H9 (cell line): Measurements from ENCODE around the gene PDLIM3. TPM values are rescaled to one million over a fixed set of nuclear protein-coding genes. Genes with fewer than 3 reads are reported as not detected.

Source experiments
- DNase-seq: peaks from one replicate; pipeline ENCODE4 v3.0.0-alpha.2; 2017
- H2AFZ ChIP-seq: one replicate; pipeline ENCODE4 v1.6.1; 2013; ENCODE audit warnings: mild to moderate bottlenecking, low read length, control low read depth, moderate library complexity
- H2AK5ac ChIP-seq: 2 replicates; pipeline ENCODE4 v1.6.1; 2013; ENCODE audit warnings: low read length, control low read depth, mixed read lengths; ENCODE audit not compliant: insufficient read length
- H2BK120ac ChIP-seq: one replicate; pipeline ENCODE4 v1.6.1; 2013; ENCODE audit warnings: low read depth, mild to moderate bottlenecking, low read length, control low read depth, inconsistent platforms; ENCODE audit not compliant: poor library complexity, severe bottlenecking
- H2BK12ac ChIP-seq: 2 replicates; pipeline ENCODE4 v1.6.1; 2013; ENCODE audit warnings: low read length, control low read depth, mixed read lengths, low read depth; ENCODE audit not compliant: insufficient read length
- H2BK15ac ChIP-seq: 2 replicates; pipeline ENCODE4 v1.6.1; 2013; ENCODE audit warnings: low read depth, low read length, control low read depth
- H2BK20ac ChIP-seq: one replicate; pipeline ENCODE4 v1.6.1; 2013; ENCODE audit warnings: low read depth, mild to moderate bottlenecking, low read length, control low read depth, inconsistent platforms; ENCODE audit not compliant: poor library complexity, severe bottlenecking
- H2BK5ac ChIP-seq: 2 replicates; pipeline ENCODE4 v1.6.1; 2013; ENCODE audit warnings: low read length, control low read depth, mixed read lengths; ENCODE audit not compliant: insufficient read length
- H3K14ac ChIP-seq: 2 replicates; pipeline ENCODE4 v1.6.1; 2013; ENCODE audit warnings: low read length, control low read depth; ENCODE audit not compliant: insufficient read depth
- H3K18ac ChIP-seq: 2 replicates; pipeline ENCODE4 v1.6.1; 2013; ENCODE audit warnings: low read depth, mild to moderate bottlenecking, mixed read lengths, low read length, control low read depth; ENCODE audit not compliant: insufficient read length
- H3K23ac ChIP-seq: 2 replicates; pipeline ENCODE4 v1.6.1; 2013; ENCODE audit warnings: low read length, control low read depth, mixed read lengths, low read depth; ENCODE audit not compliant: insufficient read length
- H3K23me2 ChIP-seq: 2 replicates; pipeline ENCODE4 v1.6.1; 2013; ENCODE audit warnings: low read depth, mild to moderate bottlenecking, mixed read lengths, low read length, control low read depth; ENCODE audit not compliant: insufficient read length, poor library complexity, severe bottlenecking
- H3K27ac ChIP-seq: 2 replicates; pipeline ENCODE4 v1.5.1; 2013; ENCODE audit warnings: low read length, control low read depth, mixed read lengths, low read depth; ENCODE audit not compliant: insufficient read length
- H3K27me3 ChIP-seq: 2 replicates; pipeline ENCODE4 v1.6.1; 2013; ENCODE audit warnings: low read length, control low read depth, inconsistent platforms; ENCODE audit not compliant: insufficient read depth
- H3K4ac ChIP-seq: 2 replicates; pipeline ENCODE4 v1.6.1; 2013; ENCODE audit warnings: low read depth, mild to moderate bottlenecking, control low read depth, inconsistent platforms, low read length, moderate library complexity
- H3K4me1 ChIP-seq: 2 replicates; pipeline ENCODE4 v1.6.1; 2013; ENCODE audit warnings: low read length, control low read depth, inconsistent platforms; ENCODE audit not compliant: insufficient read depth
- H3K4me2 ChIP-seq: 2 replicates; pipeline ENCODE4 v1.6.1; 2013; ENCODE audit warnings: low read length, control low read depth, mixed read lengths; ENCODE audit not compliant: insufficient read length, insufficient read depth
- H3K56ac ChIP-seq: 2 replicates; pipeline ENCODE4 v1.6.1; 2013; ENCODE audit warnings: low read depth, mild to moderate bottlenecking, mixed read lengths, low read length, control low read depth; ENCODE audit not compliant: insufficient read length
- H3K79me1 ChIP-seq: 2 replicates; pipeline ENCODE4 v1.6.1; 2013; ENCODE audit warnings: low read depth, mild to moderate bottlenecking, moderate library complexity, low read length, control low read depth, inconsistent platforms; ENCODE audit not compliant: insufficient read depth, poor library complexity, severe bottlenecking
- H3K79me2 ChIP-seq: 2 replicates; pipeline ENCODE4 v1.6.1; 2013; ENCODE audit warnings: low read length, control low read depth, inconsistent platforms; ENCODE audit not compliant: insufficient read depth
- H3K9ac ChIP-seq: 2 replicates; pipeline ENCODE4 v1.6.1; 2013; ENCODE audit warnings: low read length, control low read depth, mixed read lengths; ENCODE audit not compliant: insufficient read length; ENCODE audit errors: extremely low read depth
- H3K9me3 ChIP-seq: one replicate; pipeline ENCODE4 v1.6.1; 2013; ENCODE audit warnings: low read depth, low read length, inconsistent platforms; ENCODE audit not compliant: control insufficient read depth
- H3T11ph ChIP-seq: one replicate; pipeline ENCODE4 v1.6.1; 2013; ENCODE audit warnings: mild to moderate bottlenecking, low read length, control low read depth, inconsistent platforms
- H4K20me1 ChIP-seq: one replicate; pipeline ENCODE4 v1.6.1; 2013; ENCODE audit not compliant: control insufficient read depth, insufficient read length, insufficient read depth
- H4K5ac ChIP-seq: 2 replicates; pipeline ENCODE4 v1.6.1; 2013; ENCODE audit warnings: low read depth, mild to moderate bottlenecking, mixed read lengths, low read length, control low read depth; ENCODE audit not compliant: insufficient read length
- H4K8ac ChIP-seq: replicated peaks from 2 replicates; pipeline ENCODE4 v1.6.1; 2013; ENCODE audit warnings: low read length, control low read depth, mixed read lengths, low read depth; ENCODE audit not compliant: insufficient read length
- H4K91ac ChIP-seq: 2 replicates; pipeline ENCODE4 v1.6.1; 2013; ENCODE audit warnings: low read depth, mild to moderate bottlenecking, moderate library complexity, mixed read lengths, low read length, control low read depth; ENCODE audit not compliant: insufficient read length
- H3K27ac Mint-ChIP-seq, 3 experiments: 2 replicates in 2 of 3; 3 replicates in 1 of 3; pipeline ENCODE4 v1.8.0; 2020 to 2021; ENCODE audit warnings: mixed read lengths in 3 of 3, mild to moderate bottlenecking in 1 of 3, moderate library complexity in 1 of 3
- H3K27me3 Mint-ChIP-seq: 2 replicates; pipeline ENCODE4 v1.8.0; 2021; ENCODE audit warnings: low read depth, mild to moderate bottlenecking, moderate library complexity, mixed read lengths
- H3K36me3 Mint-ChIP-seq, 3 experiments: 2 replicates in 2 of 3; 3 replicates in 1 of 3; pipeline ENCODE4 v1.8.0; 2020 to 2021; ENCODE audit warnings: low read depth in 3 of 3, mixed read lengths in 3 of 3; ENCODE audit not compliant: insufficient read depth in 1 of 3
- H3K4me1 Mint-ChIP-seq, 2 experiments: 2 replicates each; pipeline ENCODE4 v1.8.0; 2020; ENCODE audit warnings: mixed read lengths in 2 of 2
- H3K4me3 Mint-ChIP-seq, 2 experiments: 2 replicates in 1 of 2; 3 replicates in 1 of 2; pipeline ENCODE4 v1.8.0; 2020 to 2021; ENCODE audit warnings: mild to moderate bottlenecking in 2 of 2, mixed read lengths in 2 of 2, moderate library complexity in 1 of 2
- H3K9me3 Mint-ChIP-seq, 2 experiments: 2 replicates in 1 of 2; 3 replicates in 1 of 2; pipeline ENCODE4 v1.8.0; 2020; ENCODE audit warnings: mild to moderate bottlenecking in 2 of 2, mixed read lengths in 2 of 2, moderate library complexity in 1 of 2
- CTCF ChIP-seq: fragments of 200-600 bp; sonication (generic); conservative IDR thresholded peaks from 3 replicates; pipeline ENCODE4 v1.8.0; 2021; ENCODE audit warnings: antibody characterized with exemption, mild to moderate bottlenecking
- WGBS: extraction: QIAGEN DNeasy Blood & Tissue Kit; methylation state at CpG from one replicate; pipeline ENCODE4 v1.1.7; 2013; ENCODE audit warnings: missing lambda C conversion rate, low lambda C conversion rate, mixed read lengths; ENCODE audit not compliant: insufficient read length; ENCODE audit errors: extremely low coverage; 5-methylcytosine and 5-hydroxymethylcytosine counted together
- total RNA-seq: library from RNA; stranded (reverse); gene quantifications from 2 replicates; pipeline ENCODE4 v1.2.1, GENCODE V29; 2021

The PDLIM3 gene
- total RNA-seq, 1 experiment from 2014 or later, result 12.0 TPM

DNA sequence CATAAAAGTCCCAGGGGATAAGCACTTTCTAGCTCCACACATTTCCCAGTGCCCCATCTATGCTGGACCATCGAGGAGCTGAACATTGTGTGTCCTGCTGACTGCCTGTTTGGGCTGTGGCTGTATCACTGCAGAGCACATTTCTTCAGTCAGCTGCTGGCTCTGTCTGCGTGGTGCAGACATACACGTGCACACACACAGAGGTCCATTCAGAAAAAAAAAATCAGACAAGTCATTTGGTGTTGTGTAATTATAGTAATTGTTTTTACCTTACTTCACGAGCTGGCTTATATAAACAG lies 1.1 kb upstream of the PDLIM3 start:
- Histone ChIP-seq H2BK12ac (no peak overlapping the region), H2BK15ac (no peak overlapping the region), H3K56ac (no peak overlapping the region), H3K9ac (no peak overlapping the region), H2BK120ac (no peak overlapping the region), H3K4me2 (peak overlapping the region; percentile 69), H3K4me1 (no peaks in the 10 kb centered on the region; the same call in 1 of the 2 replicates), H3T11ph (no peak overlapping the region), H3K27ac (no peak overlapping the region), H3K23ac (no peak overlapping the region), H3K4ac (no peak overlapping the region), H4K20me1 (no peaks in the 10 kb centered on the region), H3K18ac (no peak overlapping the region), H4K91ac (no peak overlapping the region), H3K79me1 (no peaks in the 10 kb centered on the region), H3K23me2 (peaks cover 4% of the 10 kb centered on the region), H3K79me2 (no peaks in the 10 kb centered on the region), H3K14ac (no peak overlapping the region), H2AFZ (no peak overlapping the region), H2BK20ac (no peak overlapping the region), H4K5ac (no peak overlapping the region), H3K9me3 (no peaks in the 10 kb centered on the region), H2AK5ac (no peak overlapping the region), H4K8ac (no peak overlapping the region), H2BK5ac (no peak overlapping the region), H3K27me3 (no peaks in the 10 kb centered on the region; the same call in 1 of the 2 replicates)
- WGBS, result no CpG with 5 or more reads among the region's 4 CpGs
- Mint-ChIP-seq H3K27ac (no peak overlapping the region), H3K4me1 (peaks cover 19 to 26% of the 10 kb centered on the region in 2 experiments), H3K27me3 (peaks cover 34% of the 10 kb centered on the region), H3K36me3 (peaks cover 0 to 1% (median 0%) of the 10 kb centered on the region in 3 experiments; a peak in 1 of 7 replicates), H3K4me3 (no peak overlapping the region), H3K9me3 (no peaks in the 10 kb centered on the region)
- no peak for TF ChIP-seq CTCF
- no peak for DNase-seq
